ENCODE results near the gene PASK. TPM values are rescaled to one million over a fixed set of nuclear protein-coding genes. Genes with fewer than 3 reads are reported as not detected.

PASK gene
- total RNA-seq, 1 experiment from 2014 or later = 69.3 TPM

DNA sequence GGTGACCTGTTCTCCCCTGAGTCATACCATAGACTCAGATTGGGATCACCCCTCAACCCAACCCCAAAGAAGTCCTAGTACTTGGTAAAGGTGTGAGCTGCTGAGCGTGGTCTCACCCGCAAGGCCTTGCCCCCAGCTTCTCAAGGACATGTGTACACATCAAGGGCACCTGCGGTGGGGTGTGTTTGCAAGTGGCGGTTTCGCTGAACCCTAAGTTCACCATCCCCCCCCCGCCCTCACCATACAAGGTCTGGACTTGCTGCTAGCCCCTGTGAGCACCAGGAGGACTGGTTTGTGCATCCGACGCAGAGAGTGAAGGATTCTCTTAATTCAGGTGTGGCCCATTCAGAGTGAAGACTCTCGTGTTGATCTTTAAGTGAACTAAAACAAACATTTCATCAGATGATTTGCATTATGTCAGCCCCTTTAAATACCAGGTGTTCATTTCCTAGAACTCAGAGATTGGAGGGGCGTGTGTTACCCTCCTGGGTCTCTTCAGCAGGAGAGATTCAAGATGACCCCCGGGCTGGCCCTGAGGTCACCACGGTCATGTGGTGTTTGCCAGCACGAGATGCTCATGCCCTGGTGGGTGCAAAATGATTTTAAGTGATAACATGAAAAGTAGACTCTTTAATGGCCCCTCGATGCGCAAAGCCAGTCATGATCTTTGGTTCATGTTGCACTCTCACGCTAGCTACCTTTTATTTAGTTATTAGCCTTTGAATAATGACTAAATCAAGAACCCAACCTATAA is 75.0 kb downstream of the PASK start:
- Mint-ChIP-seq H3K27ac (ENCODE audit: unreplicated experiment) (no peak overlapping the region), H3K4me1 (ENCODE audit: low read depth, unreplicated experiment) (no peaks in the 10 kb centered on the region), H3K27me3 (ENCODE audit: unreplicated experiment) (no peaks in the 10 kb centered on the region), H3K36me3 (ENCODE audit: insufficient read depth, unreplicated experiment) (no peaks in the 10 kb centered on the region), H3K9me3 (ENCODE audit: low read depth, unreplicated experiment) (no peaks in the 10 kb centered on the region), H3K4me3 (ENCODE audit: low read depth, unreplicated experiment) (no peak overlapping the region)
- CTCF ChIA-PET = interaction anchor here (0.7 kb wide), 1 partner anchor 161 kb away, joined by 3 read pairs; no protein-coding TSS in a partner anchor
- no peak for DNase-seq
- TF ChIP-seq, protein P1, sequence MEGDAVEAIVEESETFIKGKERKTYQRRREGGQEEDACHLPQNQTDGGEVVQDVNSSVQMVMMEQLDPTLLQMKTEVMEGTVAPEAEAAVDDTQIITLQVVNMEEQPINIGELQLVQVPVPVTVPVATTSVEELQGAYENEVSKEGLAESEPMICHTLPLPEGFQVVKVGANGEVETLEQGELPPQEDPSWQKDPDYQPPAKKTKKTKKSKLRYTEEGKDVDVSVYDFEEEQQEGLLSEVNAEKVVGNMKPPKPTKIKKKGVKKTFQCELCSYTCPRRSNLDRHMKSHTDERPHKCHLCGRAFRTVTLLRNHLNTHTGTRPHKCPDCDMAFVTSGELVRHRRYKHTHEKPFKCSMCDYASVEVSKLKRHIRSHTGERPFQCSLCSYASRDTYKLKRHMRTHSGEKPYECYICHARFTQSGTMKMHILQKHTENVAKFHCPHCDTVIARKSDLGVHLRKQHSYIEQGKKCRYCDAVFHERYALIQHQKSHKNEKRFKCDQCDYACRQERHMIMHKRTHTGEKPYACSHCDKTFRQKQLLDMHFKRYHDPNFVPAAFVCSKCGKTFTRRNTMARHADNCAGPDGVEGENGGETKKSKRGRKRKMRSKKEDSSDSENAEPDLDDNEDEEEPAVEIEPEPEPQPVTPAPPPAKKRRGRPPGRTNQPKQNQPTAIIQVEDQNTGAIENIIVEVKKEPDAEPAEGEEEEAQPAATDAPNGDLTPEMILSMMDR (IDR thresholded peaks at IDR 0.05; ENCODE audit: unreplicated experiment) = no peak
- intact Hi-C loops (cut with micrococcal nuclease; ENCODE audit: unreplicated experiment) = no loop called here
- BruUV-seq (replicated peaks) = no TSS peak

- H3K27me3 Mint-ChIP-seq (ENCODE audit: unreplicated experiment) = no peaks in the 10 kb centered on the region
- H3K4me1 Mint-ChIP-seq (ENCODE audit: low read depth, unreplicated experiment) = no peaks in the 10 kb centered on the region
- CTCF ChIA-PET = interaction anchor here (0.6 to 0.7 kb wide), 2 partner anchors 25 to 160 kb away, joined by 3 to 10 read pairs; no protein-coding TSS in a partner anchor
- no peak overlapping the region for H3K27ac Mint-ChIP-seq (ENCODE audit: unreplicated experiment)
- BruUV-seq (replicated peaks) = no TSS peak
- H3K9me3 Mint-ChIP-seq (ENCODE audit: low read depth, unreplicated experiment) = no peaks in the 10 kb centered on the region
- H3K4me3 Mint-ChIP-seq (ENCODE audit: low read depth, unreplicated experiment) = no peak overlapping the region
- TF ChIP-seq, protein P1 (IDR thresholded peaks at IDR 0.05; ENCODE audit: unreplicated experiment) = no peak
- DNase-seq = no peak
- H3K36me3 Mint-ChIP-seq (ENCODE audit: insufficient read depth, unreplicated experiment) = peaks cover 5% of the 10 kb centered on the region
- intact Hi-C loops (cut with micrococcal nuclease; ENCODE audit: unreplicated experiment) = no loop called here
Measured at GRCh38 chr2:241073166-241074064, 75.9 kb downstream of the PASK start.

GRCh38 chr2:241072553-241073165 is 76.6 kb downstream of the PASK start:
- TF ChIP-seq, protein P1 (IDR thresholded peaks at IDR 0.05; ENCODE audit: unreplicated experiment) = no peak
- peaks cover 5% of the 10 kb centered on the region for H3K36me3 Mint-ChIP-seq (ENCODE audit: insufficient read depth, unreplicated experiment)
- no peaks in the 10 kb centered on the region for H3K4me1 Mint-ChIP-seq (ENCODE audit: low read depth, unreplicated experiment)
- intact Hi-C loops (cut with micrococcal nuclease; ENCODE audit: unreplicated experiment) = no loop called here
- no TSS peak for BruUV-seq (replicated peaks)
- H3K27ac Mint-ChIP-seq (ENCODE audit: unreplicated experiment) = no peak overlapping the region
- H3K9me3 Mint-ChIP-seq (ENCODE audit: low read depth, unreplicated experiment) = no peaks in the 10 kb centered on the region
- no peak overlapping the region for H3K4me3 Mint-ChIP-seq (ENCODE audit: low read depth, unreplicated experiment)
- CTCF ChIA-PET = no interaction called here
- no peaks in the 10 kb centered on the region for H3K27me3 Mint-ChIP-seq (ENCODE audit: unreplicated experiment)
- no peak for DNase-seq

DNA sequence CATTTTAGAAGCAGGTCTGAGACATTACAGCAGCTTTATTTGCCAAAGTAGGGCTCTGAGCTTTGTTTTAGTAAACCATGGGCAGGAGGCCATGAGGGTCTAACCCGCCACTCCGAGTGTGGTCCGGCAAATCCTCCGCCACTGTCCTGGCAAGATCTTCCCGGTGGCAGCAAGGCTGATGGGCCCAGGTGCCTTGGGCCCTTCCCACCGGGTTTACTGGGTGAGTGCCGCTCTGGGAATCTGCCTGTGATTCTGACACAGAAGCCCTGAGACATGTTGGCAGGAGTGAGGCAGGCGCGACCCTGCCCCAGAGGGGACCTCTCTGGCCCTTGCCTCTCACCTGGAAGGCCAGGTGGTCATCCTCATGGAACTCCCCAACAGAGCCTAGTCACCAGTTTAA is 77.1 kb downstream of the PASK start:
- H3K4me3 Mint-ChIP-seq (ENCODE audit: low read depth, unreplicated experiment) = no peak overlapping the region
- no TSS peak for BruUV-seq (replicated peaks)
- H3K36me3 Mint-ChIP-seq (ENCODE audit: insufficient read depth, unreplicated experiment) = peaks cover 5% of the 10 kb centered on the region
- H3K4me1 Mint-ChIP-seq (ENCODE audit: low read depth, unreplicated experiment) = no peaks in the 10 kb centered on the region
- no peak overlapping the region for H3K27ac Mint-ChIP-seq (ENCODE audit: unreplicated experiment)
- DNase-seq = no peak
- intact Hi-C loops (cut with micrococcal nuclease; ENCODE audit: unreplicated experiment) = no loop called here
- TF ChIP-seq, protein P1 (IDR thresholded peaks at IDR 0.05; ENCODE audit: unreplicated experiment) = no peak
- no peaks in the 10 kb centered on the region for H3K27me3 Mint-ChIP-seq (ENCODE audit: unreplicated experiment)
- no peaks in the 10 kb centered on the region for H3K9me3 Mint-ChIP-seq (ENCODE audit: low read depth, unreplicated experiment)
- CTCF ChIA-PET = no interaction called here

Measured in Calu3 (cell line).